ENCODE data around the gene SNX1. TPM values are rescaled to one million over a fixed set of nuclear protein-coding genes. Genes with fewer than 3 reads are reported as not detected.

Gene SNX1
- total and polyA plus RNA-seq, 2 of the 8 experiments (the other 6 are each of a cell fraction or from before 2014, with no cell fraction given): 27.9 to 59.8 TPM

GRCh38 chr15:64164436-64164835 lies 68.7 kb downstream of the SNX1 start:
- 0 out of 7 replicates have a peak overlapping the region, but pooled peaks of 1 of the 4 experiments have one; percentile 30 for H3K9ac ChIP-seq (replicated peaks in 1 of 4; ENCODE audit: extremely low read depth in 1 of 4, low read depth in 3 of 4, low read length in 3 of 4)
- H3K79me2 ChIP-seq (ENCODE audit: control insufficient read depth in 1 of 2, insufficient read depth in 2 of 2, low read length in 2 of 2): peaks cover 0 to 9% of the 10 kb centered on the region in 2 experiments; a peak in 2 of 4 replicates
- H3K18ac ChIP-seq (ENCODE audit: extremely low read depth, low read length): no peak overlapping the region
- WGBS, 2 experiments (ENCODE audit: extremely low coverage in 1 of 2, insufficient coverage in 1 of 2, insufficient read length in 1 of 2, insufficient replicate concordance in 2 of 2, low coverage in 1 of 2, low lambda C conversion rate in 2 of 2, missing lambda C conversion rate in 1 of 2): 97% methylated on average over 4 of the region's 4 CpGs; no CpG with 5 or more reads in 1 of the 2 experiments
- no peak overlapping the region for H3K14ac ChIP-seq (ENCODE audit: insufficient read length)
- no peak overlapping the region for H2AFZ ChIP-seq (ENCODE audit: low read length)
- no peak overlapping the region for H2BK12ac ChIP-seq (ENCODE audit: low read depth, low read length)
- ChIA-PET POLR2A (ENCODE audit: partially characterized antibody) (interaction anchor here (3.5 kb wide), 1 partner anchor 11 kb away, joined by 34 read pairs; no protein-coding TSS in a partner anchor), CTCF (ENCODE audit: partially characterized antibody) (interaction anchor here (0.6 to 1.4 kb wide), 4 partner anchors 11 to 713 kb away, joined by 3 to 5 read pairs (median 4); no protein-coding TSS in a partner anchor)
- no peak overlapping the region for H2BK5ac ChIP-seq (ENCODE audit: low read depth, low read length)
- H3K23me2 ChIP-seq (ENCODE audit: low read depth, low read length): peaks cover 3% of the 10 kb centered on the region; the same call in 1 of the 2 replicates
- no peak overlapping the region for H3K23ac ChIP-seq (ENCODE audit: insufficient read length)
- no peak overlapping the region for H4K5ac ChIP-seq (ENCODE audit: insufficient read length, low read depth, low read length)
- H2BK20ac ChIP-seq (ENCODE audit: low read length): no peak overlapping the region
- no peak overlapping the region for H3K27ac ChIP-seq (ENCODE audit: low read depth, low read length)
- peaks cover 7 to 14% (median 11%) of the 10 kb centered on the region in 4 experiments for H3K36me3 ChIP-seq (ENCODE audit: control insufficient read depth in 2 of 4, insufficient read depth in 4 of 4, low read length in 3 of 4)
- H2BK120ac ChIP-seq (replicated peaks; ENCODE audit: low read depth, low read length): no peak overlapping the region
- H3K4me2 ChIP-seq (ENCODE audit: insufficient read depth in 1 of 2, low read depth in 2 of 2, low read length in 2 of 2): peak overlapping the region in 1 of 2 experiments; percentile 81; a peak in 1 of 4 replicates
- H4K91ac ChIP-seq (replicated peaks; ENCODE audit: insufficient read length, low read length): no peak overlapping the region
- H3K4ac ChIP-seq (replicated peaks; ENCODE audit: insufficient read length, low read depth, low read length): no peak overlapping the region
- H2AK5ac ChIP-seq (ENCODE audit: low read depth, low read length): no peak overlapping the region
- FAIRE-seq (no peak), DNase-seq (ENCODE audit: low read depth in 1 of 2, low spot score in 2 of 2) (no peak)
- H2BK15ac ChIP-seq (ENCODE audit: low read length): no peak overlapping the region
- H4K8ac ChIP-seq (ENCODE audit: extremely low read depth, insufficient read depth, low read length): no peak overlapping the region
- H3K56ac ChIP-seq (replicated peaks; ENCODE audit: insufficient read length, low read depth, low read length): no peak overlapping the region
- peaks cover 0 to 13% (median 5%) of the 10 kb centered on the region in 4 experiments for H3K4me1 ChIP-seq (replicated peaks in 1 of 4; ENCODE audit: control insufficient read depth in 3 of 4, insufficient read depth in 4 of 4, low read length in 3 of 4)
- H3K9me3 ChIP-seq (ENCODE audit: insufficient read depth in 2 of 2, low read depth in 1 of 2, low read length in 1 of 2): no peaks in the 10 kb centered on the region
- no peaks in the 10 kb centered on the region for H3K79me1 ChIP-seq (ENCODE audit: low read depth, low read length)
- no peak overlapping the region for H3K4me3 ChIP-seq (ENCODE audit: extremely low read depth in 1 of 4, insufficient read depth in 2 of 4, low read depth in 3 of 4, low read length in 4 of 4)
- no peaks in the 10 kb centered on the region for H3K27me3 ChIP-seq (replicated peaks in 1 of 4; ENCODE audit: control insufficient read depth in 3 of 4, extremely low read depth in 1 of 4, insufficient read depth in 3 of 4, low read length in 3 of 4)
- peaks cover 0 to 5% of the 10 kb centered on the region in 2 experiments for H4K20me1 ChIP-seq (replicated peaks in 1 of 2; ENCODE audit: control insufficient read depth in 1 of 2, insufficient read depth in 2 of 2, low read length in 2 of 2)
- TF ChIP-seq ZNF274 (IDR thresholded peaks at IDR 0.05; ENCODE audit: borderline replicate concordance, extremely low read depth, low read length): no peak
- TF ChIP-seq YY1 (IDR thresholded peaks at IDR 0.05; ENCODE audit: low read depth, low read length): no peak
- no peak for TF ChIP-seq TEAD4 (IDR thresholded peaks at IDR 0.05; ENCODE audit: low read depth, low read length)
- no peak for TF ChIP-seq TAF7 (optimal IDR thresholded peaks at IDR 0.05; ENCODE audit: borderline replicate concordance, low read depth, low read length)
- no peak for TF ChIP-seq TBP (IDR thresholded peaks at IDR 0.05; ENCODE audit: low read depth, low read length)
- no peak for TF ChIP-seq E2F6 (IDR thresholded peaks at IDR 0.05)
- no peak for TF ChIP-seq POU5F1 (IDR thresholded peaks at IDR 0.05; ENCODE audit: low read depth, low read length)
- no peak for TF ChIP-seq CBX8 (IDR thresholded peaks at IDR 0.05; ENCODE audit: borderline replicate concordance, low read depth, low read length)
- no peak for TF ChIP-seq HDAC6 (IDR thresholded peaks at IDR 0.05; ENCODE audit: low read depth, low read length)
- no peak for TF ChIP-seq PHF8 (conservative IDR thresholded peaks at IDR 0.05; ENCODE audit: low read depth, low read length)

All from H1 (cell line).